Adrenal gland (tissue), 5 donors: Measurements from ENCODE around the gene MRPS25.

Experiments
- POLR2A ChIP-seq, 2 donors: fragments of 450-650 bp; IDR thresholded peaks; one replicate each; pipeline ENCODE4 v1.6.1; 2017; ENCODE audit warnings: antibody characterized with exemption in 2 of 2, mild to moderate bottlenecking in 2 of 2, moderate library complexity in 1 of 2
- TF ChIP-seq, protein P1 (sequence below), 6 experiments: fragments of 450-650 bp in 4 of 6; fragments of 200-600 bp in 2 of 6; sonication (generic) in 1 of 6; IDR thresholded peaks; 1 replicate in 5 of 6; 2 replicates in 1 of 6; pipeline versions ENCODE4 v1.5.1 to v1.8.0; 2016 to 2021; ENCODE audit warnings: antibody characterized with exemption in 6 of 6, mild to moderate bottlenecking in 2 of 6, moderate library complexity in 1 of 6
- donor health status: DM: no; HTN: no; CAD: no.

DNA sequence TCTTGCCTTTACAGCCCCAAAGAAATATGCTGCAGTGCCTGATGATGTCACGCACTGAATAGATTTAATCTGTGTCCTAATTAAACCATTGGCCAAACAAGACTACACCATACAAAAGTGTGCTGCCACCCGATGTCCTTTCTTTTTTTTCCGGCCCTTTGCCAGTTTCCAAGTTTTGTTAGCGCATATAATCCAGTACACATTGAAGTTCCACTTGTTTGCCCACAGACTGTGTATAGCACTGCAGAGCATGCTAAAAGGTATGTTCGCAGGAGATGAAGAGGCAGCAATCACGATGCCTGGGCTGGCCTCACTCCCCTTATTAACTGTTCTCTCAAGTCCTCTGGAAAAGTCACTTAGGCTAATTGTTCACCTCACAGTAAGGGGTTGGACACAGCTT lies 26.8 kb downstream of the MRPS25 start:
- no peak for TF ChIP-seq POLR2A (IDR thresholded peaks at IDR 0.05)
- TF ChIP-seq, protein P1, sequence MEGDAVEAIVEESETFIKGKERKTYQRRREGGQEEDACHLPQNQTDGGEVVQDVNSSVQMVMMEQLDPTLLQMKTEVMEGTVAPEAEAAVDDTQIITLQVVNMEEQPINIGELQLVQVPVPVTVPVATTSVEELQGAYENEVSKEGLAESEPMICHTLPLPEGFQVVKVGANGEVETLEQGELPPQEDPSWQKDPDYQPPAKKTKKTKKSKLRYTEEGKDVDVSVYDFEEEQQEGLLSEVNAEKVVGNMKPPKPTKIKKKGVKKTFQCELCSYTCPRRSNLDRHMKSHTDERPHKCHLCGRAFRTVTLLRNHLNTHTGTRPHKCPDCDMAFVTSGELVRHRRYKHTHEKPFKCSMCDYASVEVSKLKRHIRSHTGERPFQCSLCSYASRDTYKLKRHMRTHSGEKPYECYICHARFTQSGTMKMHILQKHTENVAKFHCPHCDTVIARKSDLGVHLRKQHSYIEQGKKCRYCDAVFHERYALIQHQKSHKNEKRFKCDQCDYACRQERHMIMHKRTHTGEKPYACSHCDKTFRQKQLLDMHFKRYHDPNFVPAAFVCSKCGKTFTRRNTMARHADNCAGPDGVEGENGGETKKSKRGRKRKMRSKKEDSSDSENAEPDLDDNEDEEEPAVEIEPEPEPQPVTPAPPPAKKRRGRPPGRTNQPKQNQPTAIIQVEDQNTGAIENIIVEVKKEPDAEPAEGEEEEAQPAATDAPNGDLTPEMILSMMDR (IDR thresholded peaks at IDR 0.05): no peak
